Esophagus squamous epithelium (tissue), 5 donors: ENCODE measurements around the gene EPB41L5. TPM values are rescaled to one million over a fixed set of nuclear protein-coding genes. Genes with fewer than 3 reads are reported as not detected.
"Not testable (repeated sequence)": the region's sequence is repeated elsewhere in the genome, so short reads cannot be mapped to it uniquely, and the experiment has no call there.

Experiments
- DNase-seq: peaks from one replicate; lab custom pipeline; 2025; lab: John Stamatoyannopoulos, UW
- H3K27ac ChIP-seq, 4 donors: fragments of 200-600 bp; sonication (generic); one replicate each; pipeline ENCODE4 v1.5.1; 2016 to 2019; ENCODE audit warnings: mild to moderate bottlenecking in 1 of 4
- H3K27me3 ChIP-seq, 4 donors: fragments of 200-600 bp; sonication (generic); 1 replicate in 3 of 4; 2 replicates in 1 of 4; pipeline versions ENCODE4 v1.5.1 to v1.6.0; 2017 to 2021; ENCODE audit warnings: antibody characterized with exemption in 1 of 4
- H3K36me3 ChIP-seq, 3 donors: fragments of 200-600 bp; sonication (generic); one replicate each; pipeline ENCODE4 v1.5.1; 2016 to 2019
- H3K4me1 ChIP-seq, 3 donors: fragments of 200-600 bp; sonication (generic); one replicate each; pipeline ENCODE4 v1.5.1; 2017 to 2019
- H3K4me3 ChIP-seq, 4 donors: fragments of 200-600 bp; sonication (generic); 1 replicate in 3 of 4; 2 replicates in 1 of 4; pipeline ENCODE4 v1.5.1; 2016 to 2019; ENCODE audit warnings: mild to moderate bottlenecking in 2 of 4, moderate library complexity in 1 of 4
- H3K9me3 ChIP-seq, 3 donors: fragments of 200-600 bp; sonication (generic); one replicate each; pipeline ENCODE4 v1.5.1; 2016 to 2019
- CTCF ChIP-seq, 6 experiments: fragments of 450-650 bp in 4 of 6; fragments of 200-600 bp in 2 of 6; sonication (generic) in 2 of 6; IDR thresholded peaks; one replicate each; pipeline ENCODE4 v1.5.1; 2016 to 2019; ENCODE audit warnings: antibody characterized with exemption in 6 of 6, mild to moderate bottlenecking in 4 of 6, moderate library complexity in 4 of 6
- POLR2A ChIP-seq, 4 donors: fragments of 450-650 bp; IDR thresholded peaks; one replicate each; pipeline ENCODE4 v1.6.1; 2017; ENCODE audit warnings: antibody characterized with exemption in 4 of 4, mild to moderate bottlenecking in 4 of 4, moderate library complexity in 3 of 4
- WGBS, 2 donors: methylation state at CpG; one replicate each; pipeline ENCODE4 v1.1.5; 2018; 5-methylcytosine and 5-hydroxymethylcytosine counted together
- intact Hi-C: fragments of 100-400 bp; cut with DNase I; formaldehyde crosslinking; loops from one replicate; pipeline ENCODE4 v1.15.0; 2022
- total RNA-seq, 4 donors: library from RNA; depleted of rRNA; stranded (reverse); fragments of >200 nt; gene quantifications; one replicate each; pipeline ENCODE4 v1.1.0, GENCODE V29; 2016
- donor health status: DM: yes; HTN: yes; CAD: no.

EPB41L5 gene
- total RNA-seq, 4 donors from 2014 or later, result 12.2 to 26.3 (median 19.4) TPM

GRCh38 chr2:120042359-120042758 lies 29.5 kb downstream of the EPB41L5 start:
- intact Hi-C loops, result no loop called here
- DNase-seq, result no peak
- TF ChIP-seq POLR2A (IDR thresholded peaks at IDR 0.05) (no peak), CTCF (IDR thresholded peaks at IDR 0.05) (no peak)
- Histone ChIP-seq H3K27ac (no peak overlapping the region), H3K4me3 (no peak overlapping the region), H3K36me3 (peaks cover 0 to 24% (median 0%) of the 10 kb centered on the region in 3 donors), H3K9me3 (no peaks in the 10 kb centered on the region), H3K27me3 (no peaks in the 10 kb centered on the region), H3K4me1 (no peaks in the 10 kb centered on the region)
- 64 to 83% methylated on average over 1 of the region's 1 CpG for WGBS, 2 donors

GRCh38 chr2:120044336-120044735 lies 31.5 kb downstream of the EPB41L5 start:
- Histone ChIP-seq H3K4me3 (no peak overlapping the region), H3K27me3 (no peaks in the 10 kb centered on the region), H3K4me1 (no peaks in the 10 kb centered on the region), H3K27ac (no peak overlapping the region), H3K9me3 (no peaks in the 10 kb centered on the region), H3K36me3 (peaks cover 0 to 24% (median 0%) of the 10 kb centered on the region in 3 donors)
- no peak for TF ChIP-seq POLR2A (IDR thresholded peaks at IDR 0.05)
- TF ChIP-seq CTCF (IDR thresholded peaks at IDR 0.05), result no peak
- intact Hi-C loops, result no loop called here
- DNase-seq, result no peak

- 92 to 97% methylated on average over 4 of the region's 4 CpGs for WGBS, 2 donors
- H3K9me3 ChIP-seq, H3K4me3 ChIP-seq, intact Hi-C loops, H3K27ac ChIP-seq, H3K4me1 ChIP-seq, H3K27me3 ChIP-seq, DNase-seq: not testable (repeated sequence)
- H3K36me3 ChIP-seq, result peaks cover 0 to 25% (median 0%) of the 10 kb centered on the region in 3 donors
Observed at GRCh38 chr2:120045775-120046174, 32.9 kb downstream of the EPB41L5 start.

GRCh38 chr2:120046252-120046651 lies 33.4 kb downstream of the EPB41L5 start:
- intact Hi-C loops, H3K4me3 ChIP-seq, H3K9me3 ChIP-seq, DNase-seq, H3K27ac ChIP-seq, H3K27me3 ChIP-seq, H3K4me1 ChIP-seq: not testable (repeated sequence)
- WGBS, 2 donors, result 91 to 98% methylated on average over 2 of the region's 2 CpGs
- H3K36me3 ChIP-seq, result peaks cover 0 to 30% (median 0%) of the 10 kb centered on the region in 3 donors

- Histone ChIP-seq H3K4me3 (no peak overlapping the region), H3K27me3 (no peaks in the 10 kb centered on the region), H3K9me3 (peaks cover 0 to 12% (median 0%) of the 10 kb centered on the region in 3 donors), H3K36me3 (peaks cover 0 to 24% (median 0%) of the 10 kb centered on the region in 3 donors), H3K27ac (no peak overlapping the region), H3K4me1 (no peaks in the 10 kb centered on the region)
- TF ChIP-seq POLR2A (IDR thresholded peaks at IDR 0.05) (no peak), CTCF (IDR thresholded peaks at IDR 0.05) (no peak)
- DNase-seq, result no peak
- WGBS, 2 donors, result 83 to 95% methylated on average over 2 of the region's 2 CpGs
- intact Hi-C loops, result no loop called here
Observed at GRCh38 chr2:120052597-120052996, 39.7 kb downstream of the EPB41L5 start.

- H3K27ac ChIP-seq, result no peak overlapping the region
- H3K4me3 ChIP-seq, result no peak overlapping the region
- peaks cover 0 to 24% (median 0%) of the 10 kb centered on the region in 3 donors for H3K36me3 ChIP-seq
- H3K4me1 ChIP-seq, result no peaks in the 10 kb centered on the region
- H3K9me3 ChIP-seq, result peaks cover 0 to 12% (median 0%) of the 10 kb centered on the region in 3 donors
- TF ChIP-seq POLR2A (IDR thresholded peaks at IDR 0.05), result no peak
- no peaks in the 10 kb centered on the region for H3K27me3 ChIP-seq
- 81 to 85% methylated on average over 3 of the region's 3 CpGs for WGBS, 2 donors
- no peak for DNase-seq
- intact Hi-C loops, result no loop called here
Observed at GRCh38 chr2:120053891-120054290, 41.0 kb downstream of the EPB41L5 start.

GRCh38 chr2:120059483-120059882 lies 46.6 kb downstream of the EPB41L5 start:
- DNase-seq, result no peak
- WGBS, 2 donors, result 91% methylated on average over 8 of the region's 8 CpGs
- Histone ChIP-seq H3K4me1 (no peaks in the 10 kb centered on the region), H3K9me3 (no peaks in the 10 kb centered on the region), H3K36me3 (peaks cover 0 to 5% (median 0%) of the 10 kb centered on the region in 3 donors), H3K27me3 (no peaks in the 10 kb centered on the region), H3K4me3 (no peak overlapping the region), H3K27ac (no peak overlapping the region)
- intact Hi-C loops, result no loop called here
- no peak for TF ChIP-seq CTCF (IDR thresholded peaks at IDR 0.05)
- TF ChIP-seq POLR2A (IDR thresholded peaks at IDR 0.05), result no peak
